ENCODE data around the gene TFE3.

Gene TFE3

DNA sequence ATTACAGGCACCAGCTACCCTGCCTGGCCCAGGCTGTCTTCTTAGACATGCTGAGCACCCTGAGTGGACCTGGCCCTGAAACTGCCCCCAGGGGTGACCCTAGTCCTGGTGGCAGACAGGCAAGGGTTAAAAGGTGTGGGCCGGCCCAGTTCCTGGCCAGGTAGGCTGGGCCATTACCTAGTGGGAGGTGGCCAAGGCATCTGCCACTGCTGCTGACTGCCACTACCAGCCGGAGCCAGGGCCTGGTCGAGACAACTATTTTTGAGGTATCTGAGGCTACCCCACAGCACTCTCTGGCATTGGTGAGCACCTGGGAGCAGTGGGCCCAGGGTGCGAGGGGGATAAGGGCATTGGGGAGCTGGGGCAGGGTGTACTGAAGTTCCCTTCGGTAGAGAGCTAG lies 15.6 kb upstream of the TFE3 start, which contains the start of gene CCDC120:
CCDC120 (plus strand) TSS at position 206 of the 400 bp plus-strand sequence. CDS start 3,043 bp downstream, outside the sequence.
- Histone ChIP-seq H3K9ac (ENCODE audit: low read depth, low read length) (no peak within 1 kb of the TSS), H3K4me3 (ENCODE audit: low read length) (no peak within 1 kb of the TSS)

DNA sequence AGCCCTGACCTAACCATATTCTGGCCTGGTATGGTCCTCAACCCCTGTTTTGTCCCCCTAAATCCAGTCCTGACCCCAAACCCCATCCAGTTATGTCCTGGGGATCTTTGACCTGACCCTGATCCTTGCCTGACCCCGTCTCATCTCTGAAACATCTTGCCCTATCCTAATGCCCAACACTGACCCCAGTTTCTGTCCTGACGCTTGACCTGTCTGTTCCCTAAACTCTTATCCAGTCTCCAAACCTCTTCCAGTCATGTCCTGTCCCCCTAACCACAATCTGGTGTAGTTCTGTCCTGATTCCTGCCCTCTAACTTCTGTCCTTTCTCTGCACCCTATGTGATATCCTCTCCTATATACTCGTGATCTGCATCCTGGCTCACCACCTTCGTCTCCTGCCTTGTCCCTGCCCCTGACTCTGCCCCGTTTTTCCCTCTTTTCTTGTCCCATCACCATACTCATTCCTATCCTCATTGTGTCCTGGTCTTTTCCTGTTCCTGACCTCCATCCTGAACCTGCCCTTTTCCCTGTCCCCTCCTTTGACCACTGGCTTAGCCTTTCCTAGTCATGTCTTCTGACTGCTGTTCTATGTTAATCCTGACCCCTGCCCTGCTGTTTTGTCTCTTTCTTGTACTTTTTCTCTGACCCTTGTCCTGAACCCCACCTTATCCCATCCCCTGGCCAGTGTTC lies 11.1 kb upstream of the TFE3 start:
- H3K9me3 ChIP-seq (replicated peaks; ENCODE audit: low read length): no peaks in the 10 kb centered on the region
- H3K36me3 ChIP-seq (ENCODE audit: insufficient read depth, low read length): no peaks in the 10 kb centered on the region
- H3K4me1 ChIP-seq (ENCODE audit: control insufficient read depth, insufficient read depth, low read length): no peaks in the 10 kb centered on the region
- H3K9ac ChIP-seq (ENCODE audit: low read depth, low read length): peak overlapping the region; percentile 68
- H3K4me2 ChIP-seq (ENCODE audit: low read length): peak overlapping the region; percentile 58
- H3K27me3 ChIP-seq (ENCODE audit: control insufficient read depth, insufficient read depth, low read length): no peaks in the 10 kb centered on the region
- H3K4me3 ChIP-seq (ENCODE audit: low read length): peak overlapping the region; percentile 66

More for the DNA sequence above, 15.6 kb upstream of the TFE3 start, which contains the start of gene CCDC120:
- H3K4me2 ChIP-seq (ENCODE audit: low read length): no peak within 1 kb of the TSS
- H3K4me1 ChIP-seq (ENCODE audit: control insufficient read depth, insufficient read depth, low read length): no peaks in the 10 kb centered on the region
- H3K36me3 ChIP-seq (ENCODE audit: insufficient read depth, low read length): no peaks in the 10 kb centered on the region
- no peaks in the 10 kb centered on the region for H3K9me3 ChIP-seq (replicated peaks; ENCODE audit: low read length)
- H3K27me3 ChIP-seq (ENCODE audit: control insufficient read depth, insufficient read depth, low read length): no peaks in the 10 kb centered on the region

DNA sequence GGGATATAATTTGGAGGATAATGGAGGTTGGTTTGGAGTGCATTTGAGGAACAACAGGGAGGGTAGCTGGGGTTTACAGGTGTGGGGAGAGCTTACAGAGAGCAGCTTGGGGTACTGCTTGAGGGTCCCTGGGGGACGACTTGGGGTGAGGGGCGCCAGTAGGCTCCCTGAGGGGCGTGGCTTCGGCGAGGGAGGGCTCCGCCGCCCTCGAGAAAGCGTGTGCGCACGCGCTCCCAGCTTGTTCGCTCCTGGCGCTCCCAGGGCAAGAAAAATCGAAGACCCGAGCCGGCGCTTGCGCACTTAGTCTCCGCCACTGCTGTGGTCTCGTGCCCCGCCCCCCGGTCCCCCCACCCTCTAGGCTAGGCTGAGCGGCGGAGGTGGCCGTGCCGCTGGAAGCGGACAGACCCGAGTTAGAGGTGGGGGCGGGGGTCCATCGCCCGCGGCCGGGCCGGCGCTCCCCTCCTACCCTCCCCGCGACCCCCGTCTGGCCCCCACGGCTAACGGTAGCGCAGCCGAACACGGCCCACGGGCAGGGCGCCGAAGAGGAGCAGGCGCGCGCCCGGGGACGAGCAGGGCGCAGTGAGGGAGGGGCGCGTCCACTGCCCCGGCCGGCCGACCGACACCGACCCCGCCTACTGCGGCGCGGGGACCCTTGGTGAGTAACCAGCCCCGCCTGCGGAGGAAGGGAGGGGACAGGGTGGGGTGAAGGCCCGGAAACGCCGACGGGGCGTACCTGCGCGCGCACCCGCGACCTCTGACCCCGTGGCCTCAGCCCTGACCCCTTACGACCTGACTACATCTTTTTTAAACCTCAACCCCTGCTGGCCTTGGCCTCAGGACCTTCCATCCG lies 10.3 kb upstream of the TFE3 start:
- no peaks in the 10 kb centered on the region for H3K36me3 ChIP-seq (ENCODE audit: insufficient read depth, low read length)
- no peaks in the 10 kb centered on the region for H3K27me3 ChIP-seq (ENCODE audit: control insufficient read depth, insufficient read depth, low read length)
- H3K9me3 ChIP-seq (replicated peaks; ENCODE audit: low read length): no peaks in the 10 kb centered on the region
- H3K4me2 ChIP-seq (ENCODE audit: low read length): peak overlapping the region; percentile 58
- peak overlapping the region; percentile 66 for H3K4me3 ChIP-seq (ENCODE audit: low read length)
- no peaks in the 10 kb centered on the region for H3K4me1 ChIP-seq (ENCODE audit: control insufficient read depth, insufficient read depth, low read length)
- H3K9ac ChIP-seq (ENCODE audit: low read depth, low read length): peak overlapping the region; percentile 68

DNA sequence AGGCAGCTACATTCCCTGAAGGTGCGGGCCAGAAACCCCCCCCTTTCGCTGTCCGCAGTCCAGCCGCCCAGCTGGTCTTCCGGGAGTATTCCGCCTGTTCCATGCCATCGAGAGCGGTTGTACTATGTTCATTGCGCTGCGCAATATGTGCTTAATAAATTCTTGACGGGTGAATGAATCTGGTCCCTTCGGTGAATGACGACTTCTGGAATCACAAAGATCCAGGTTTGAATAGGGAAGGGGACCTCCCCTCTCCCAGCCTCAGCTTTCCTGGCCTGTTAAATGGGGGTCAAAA lies 777 bp upstream of the TFE3 start:
- peak overlapping the region; percentile 44 for H3K9ac ChIP-seq (ENCODE audit: low read depth, low read length)
- peaks cover 14% of the 10 kb centered on the region for H3K4me1 ChIP-seq (ENCODE audit: control insufficient read depth, insufficient read depth, low read length)
- peak overlapping the region; percentile 61 for H3K4me3 ChIP-seq (ENCODE audit: low read length)
- peak overlapping the region; percentile 77 for H3K4me2 ChIP-seq (ENCODE audit: low read length)
- H3K36me3 ChIP-seq (ENCODE audit: insufficient read depth, low read length): peaks cover 7% of the 10 kb centered on the region
- no peaks in the 10 kb centered on the region for H3K9me3 ChIP-seq (replicated peaks; ENCODE audit: low read length)
- H3K27me3 ChIP-seq (ENCODE audit: control insufficient read depth, insufficient read depth, low read length): no peaks in the 10 kb centered on the region

DNA sequence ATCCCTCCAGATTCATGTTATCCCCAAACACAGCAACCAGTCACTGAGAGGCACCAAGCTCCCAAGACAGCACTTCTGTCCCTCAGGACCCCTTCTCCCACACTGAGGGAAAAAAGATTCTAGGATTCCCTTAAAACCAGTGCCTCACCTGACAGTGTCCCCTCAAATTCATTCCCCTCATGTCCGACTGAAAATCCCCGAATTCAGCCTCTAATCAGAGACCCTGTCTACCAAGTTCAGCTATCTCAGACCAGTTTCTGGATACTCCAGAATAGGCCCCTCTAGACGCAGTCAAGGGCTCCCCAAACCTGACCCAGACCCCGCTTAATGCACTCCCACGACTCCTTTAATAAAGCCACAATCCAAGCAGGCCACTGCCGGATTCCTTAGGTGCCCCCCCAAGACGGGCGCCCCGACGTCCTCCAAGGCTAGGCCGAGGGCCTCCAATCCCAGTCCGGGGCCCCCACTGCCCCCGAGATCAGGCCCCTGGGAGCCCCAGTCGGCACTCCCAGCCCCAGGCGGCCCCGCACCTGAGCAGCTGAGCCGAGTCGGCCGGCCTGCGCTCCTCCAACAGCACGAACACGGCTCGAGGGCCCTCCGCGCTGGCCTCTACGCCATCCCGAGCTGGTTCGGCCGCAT lies 457 bp downstream of the TFE3 start:
- H3K9me3 ChIP-seq (replicated peaks; ENCODE audit: low read length): no peaks in the 10 kb centered on the region
- H3K4me3 ChIP-seq (ENCODE audit: low read length): peak overlapping the region; percentile 72
- peak overlapping the region; percentile 83 for H3K4me2 ChIP-seq (ENCODE audit: low read length)
- peaks cover 24% of the 10 kb centered on the region for H3K4me1 ChIP-seq (ENCODE audit: control insufficient read depth, insufficient read depth, low read length)
- H3K9ac ChIP-seq (ENCODE audit: low read depth, low read length): peak overlapping the region; percentile 97
- H3K27me3 ChIP-seq (ENCODE audit: control insufficient read depth, insufficient read depth, low read length): no peaks in the 10 kb centered on the region
- peaks cover 19% of the 10 kb centered on the region for H3K36me3 ChIP-seq (ENCODE audit: insufficient read depth, low read length)

DNA sequence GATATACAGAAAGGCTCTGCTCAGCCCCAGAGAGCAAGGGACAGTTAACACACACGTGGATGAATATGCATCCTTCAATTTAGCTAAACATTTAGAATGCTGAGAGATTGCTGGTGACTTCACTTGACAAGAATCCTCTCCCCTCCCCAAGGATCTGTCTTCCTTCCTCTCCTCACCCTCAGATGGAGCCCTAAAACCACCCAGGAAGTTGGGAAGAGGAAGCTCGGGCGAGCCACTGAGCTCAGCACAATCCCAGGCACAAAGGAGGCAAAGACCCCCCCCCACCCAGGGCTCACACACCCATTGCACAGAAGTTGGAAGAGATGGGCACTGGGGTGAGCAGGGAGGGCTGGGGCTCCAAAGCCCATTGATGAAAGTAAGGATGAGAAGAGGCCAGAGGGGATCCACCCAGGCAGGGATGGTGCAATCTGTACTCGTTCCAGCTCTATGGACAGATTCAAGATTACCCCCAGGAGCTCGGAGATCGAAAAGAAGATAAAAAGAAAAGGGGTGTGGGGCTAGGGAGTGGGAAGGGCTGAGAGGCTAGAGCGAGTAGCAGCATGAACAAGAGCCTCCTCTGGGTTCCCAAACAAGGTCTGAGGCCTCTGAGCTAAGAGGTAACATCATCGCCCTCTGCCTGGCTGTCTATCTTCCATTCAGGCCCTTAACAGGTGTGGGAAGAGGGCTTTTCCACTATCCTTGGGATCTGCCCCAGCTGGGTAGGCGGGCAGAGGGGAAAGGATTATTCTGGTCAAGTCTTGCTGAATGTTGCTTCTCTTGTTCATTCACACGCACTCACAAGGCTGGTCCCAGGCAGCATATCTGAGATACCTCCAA lies 1.2 kb downstream of the TFE3 start:
- H3K27me3 ChIP-seq (ENCODE audit: control insufficient read depth, insufficient read depth, low read length): no peaks in the 10 kb centered on the region
- H3K4me2 ChIP-seq (ENCODE audit: low read length): peak overlapping the region; percentile 83
- H3K9ac ChIP-seq (ENCODE audit: low read depth, low read length): peak overlapping the region; percentile 97
- peaks cover 25% of the 10 kb centered on the region for H3K36me3 ChIP-seq (ENCODE audit: insufficient read depth, low read length)
- peaks cover 24% of the 10 kb centered on the region for H3K4me1 ChIP-seq (ENCODE audit: control insufficient read depth, insufficient read depth, low read length)
- peak overlapping the region; percentile 72 for H3K4me3 ChIP-seq (ENCODE audit: low read length)
- H3K9me3 ChIP-seq (replicated peaks; ENCODE audit: low read length): no peaks in the 10 kb centered on the region

DNA sequence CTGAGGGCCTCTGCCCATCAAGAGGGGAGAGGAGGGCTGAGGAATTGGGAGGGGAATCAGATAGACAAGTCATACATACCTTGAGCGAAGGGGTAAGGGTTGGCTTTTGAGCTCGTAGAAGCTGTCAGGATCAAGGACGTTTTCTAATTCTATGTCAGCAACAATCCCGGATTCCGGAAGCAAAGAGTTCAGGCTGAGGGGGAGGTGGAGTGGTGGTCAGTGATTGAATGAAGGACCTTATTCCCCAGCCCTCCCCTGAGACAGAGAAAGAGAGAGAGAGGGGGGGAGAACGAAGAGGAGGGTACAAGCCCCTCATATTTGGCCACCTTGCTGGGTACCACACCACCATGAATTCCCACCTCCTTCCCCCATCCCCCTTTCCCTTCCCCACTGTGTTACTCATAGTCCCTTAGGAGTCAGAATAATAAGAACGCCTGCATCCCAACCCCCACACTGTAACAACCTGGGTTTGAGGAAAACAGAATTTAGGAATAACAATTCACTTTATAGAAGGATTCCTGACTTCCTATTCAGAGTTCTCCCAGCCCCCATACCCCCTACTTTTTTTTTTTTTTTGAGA lies 2.7 kb downstream of the TFE3 start:
- peak overlapping the region; percentile 59 for H3K9ac ChIP-seq (ENCODE audit: low read depth, low read length)
- H3K4me2 ChIP-seq (ENCODE audit: low read length): peak overlapping the region; percentile 83
- no peaks in the 10 kb centered on the region for H3K27me3 ChIP-seq (ENCODE audit: control insufficient read depth, insufficient read depth, low read length)
- no peaks in the 10 kb centered on the region for H3K9me3 ChIP-seq (replicated peaks; ENCODE audit: low read length)
- peak overlapping the region; percentile 72 for H3K4me3 ChIP-seq (ENCODE audit: low read length)
- peaks cover 31% of the 10 kb centered on the region for H3K36me3 ChIP-seq (ENCODE audit: insufficient read depth, low read length)
- peaks cover 24% of the 10 kb centered on the region for H3K4me1 ChIP-seq (ENCODE audit: control insufficient read depth, insufficient read depth, low read length)

DNA sequence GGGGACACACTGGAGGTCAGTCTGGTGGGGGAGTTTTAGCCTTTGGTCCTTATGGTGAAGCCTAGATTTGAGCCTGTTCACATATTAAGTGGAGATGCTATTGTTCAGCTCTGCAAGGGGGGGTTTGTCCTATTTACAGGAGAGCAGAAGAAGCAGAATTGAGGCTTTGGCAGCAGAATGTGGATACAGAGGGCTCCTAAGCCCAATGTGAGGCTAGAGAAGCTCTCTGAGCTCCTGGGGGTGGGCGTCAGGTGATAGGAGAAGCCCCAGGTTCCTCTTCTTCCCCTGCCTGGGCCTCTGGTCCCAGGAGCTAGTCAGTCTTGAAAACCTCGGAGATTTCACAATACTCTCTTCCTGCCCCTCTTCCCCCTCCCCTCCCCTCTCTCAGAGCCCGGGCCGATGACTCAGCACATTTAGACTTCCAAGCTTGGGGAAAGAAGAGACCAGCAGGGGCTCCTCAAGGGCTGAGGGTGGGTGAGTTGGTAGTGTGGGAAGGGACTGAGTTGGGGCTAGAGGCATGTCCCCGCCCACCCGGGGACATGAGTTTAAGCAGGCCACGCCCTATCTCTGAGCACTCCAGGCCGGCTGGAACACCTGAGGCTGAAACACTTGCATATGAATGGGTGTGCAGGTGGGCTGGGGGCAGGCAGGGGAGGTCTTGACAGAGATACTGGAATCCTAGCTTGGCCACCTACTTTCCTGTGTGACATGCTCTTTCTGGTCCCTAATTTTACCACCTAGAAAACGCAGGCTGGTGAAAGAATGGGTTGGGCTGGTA lies 3.4 kb downstream of the TFE3 start:
- H3K9me3 ChIP-seq (replicated peaks; ENCODE audit: low read length): no peaks in the 10 kb centered on the region
- peak overlapping the region; percentile 83 for H3K4me2 ChIP-seq (ENCODE audit: low read length)
- H3K4me1 ChIP-seq (ENCODE audit: control insufficient read depth, insufficient read depth, low read length): peaks cover 24% of the 10 kb centered on the region
- peak overlapping the region; percentile 73 for H3K9ac ChIP-seq (ENCODE audit: low read depth, low read length)
- H3K27me3 ChIP-seq (ENCODE audit: control insufficient read depth, insufficient read depth, low read length): no peaks in the 10 kb centered on the region
- peak overlapping the region; percentile 72 for H3K4me3 ChIP-seq (ENCODE audit: low read length)
- peaks cover 31% of the 10 kb centered on the region for H3K36me3 ChIP-seq (ENCODE audit: insufficient read depth, low read length)

DNA sequence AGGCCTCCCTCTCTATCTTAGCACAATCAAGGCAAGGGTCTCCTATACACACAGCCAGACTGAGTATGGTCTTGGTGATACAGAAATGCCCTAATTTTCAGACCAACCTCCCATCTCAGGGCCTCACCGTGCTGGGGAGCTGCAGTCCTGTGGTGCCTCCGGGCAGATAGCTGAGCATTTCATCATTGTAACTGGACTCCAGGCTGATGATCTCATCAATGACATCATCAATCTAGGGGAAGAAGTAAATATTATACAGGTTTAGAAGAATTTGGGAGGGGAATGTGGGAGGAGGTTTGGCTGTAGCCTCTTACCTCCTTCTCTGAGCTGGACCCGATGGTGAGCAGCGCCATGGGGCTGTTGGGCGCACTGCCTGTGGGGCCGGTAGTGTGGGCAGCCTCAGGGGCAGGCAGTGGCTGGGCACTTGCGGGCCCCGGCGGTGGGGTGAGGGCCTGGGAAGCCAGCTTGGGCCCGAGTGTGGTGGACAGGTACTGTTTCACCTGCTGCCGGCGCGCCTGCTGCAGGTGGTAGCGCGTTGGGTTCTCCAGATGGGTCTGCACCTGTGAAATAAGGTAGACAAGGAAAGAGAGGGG lies 5.2 kb downstream of the TFE3 start:
- no peak overlapping the region for H3K9ac ChIP-seq (ENCODE audit: low read depth, low read length)
- H3K27me3 ChIP-seq (ENCODE audit: control insufficient read depth, insufficient read depth, low read length): no peaks in the 10 kb centered on the region
- no peaks in the 10 kb centered on the region for H3K9me3 ChIP-seq (replicated peaks; ENCODE audit: low read length)
- H3K4me2 ChIP-seq (ENCODE audit: low read length): no peak overlapping the region
- peaks cover 24% of the 10 kb centered on the region for H3K4me1 ChIP-seq (ENCODE audit: control insufficient read depth, insufficient read depth, low read length)
- peaks cover 49% of the 10 kb centered on the region for H3K36me3 ChIP-seq (ENCODE audit: insufficient read depth, low read length)
- no peak overlapping the region for H3K4me3 ChIP-seq (ENCODE audit: low read length)

DNA sequence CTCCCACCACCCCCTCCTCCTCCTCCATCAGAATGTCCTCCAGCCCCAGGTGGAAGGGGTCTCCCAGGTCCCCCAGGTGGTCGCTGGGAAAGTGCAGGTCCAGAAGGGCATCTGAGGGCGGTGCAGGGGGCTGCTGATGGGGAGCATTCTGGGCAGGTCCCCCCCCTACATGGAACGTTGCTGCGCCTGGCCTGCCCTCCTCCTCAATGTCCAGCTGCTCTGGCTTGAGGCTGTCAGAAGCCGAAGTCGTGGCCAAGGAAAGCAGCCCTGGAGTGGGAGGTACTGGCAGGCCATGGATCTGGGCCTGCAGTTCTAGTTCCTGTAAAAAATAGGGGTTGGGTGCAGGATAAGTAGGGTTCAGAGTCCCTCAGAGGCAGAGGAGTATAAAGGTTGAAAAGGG lies 12.9 kb downstream of the TFE3 start:
- H3K27me3 ChIP-seq (ENCODE audit: control insufficient read depth, insufficient read depth, low read length): no peaks in the 10 kb centered on the region
- no peak overlapping the region for H3K4me3 ChIP-seq (ENCODE audit: low read length)
- no peak overlapping the region for H3K4me2 ChIP-seq (ENCODE audit: low read length)
- no peaks in the 10 kb centered on the region for H3K4me1 ChIP-seq (ENCODE audit: control insufficient read depth, insufficient read depth, low read length)
- H3K36me3 ChIP-seq (ENCODE audit: insufficient read depth, low read length): peaks cover 41% of the 10 kb centered on the region
- no peaks in the 10 kb centered on the region for H3K9me3 ChIP-seq (replicated peaks; ENCODE audit: low read length)
- H3K9ac ChIP-seq (ENCODE audit: low read depth, low read length): no peak overlapping the region
